KMS-11 (cell line): Measurements from ENCODE around the gene NDUFS6.

Experiments
- H2AFZ ChIP-seq: fragments of 200-600 bp; sonication (generic); 2 replicates; pipeline ENCODE4 v1.6.1; 2016; ENCODE audit warnings: antibody characterized with exemption, mixed run types, low read depth
- H3K27ac ChIP-seq: fragments of 200-600 bp; sonication (generic); 2 replicates; pipeline ENCODE4 v1.6.1; 2016; ENCODE audit warnings: mild to moderate bottlenecking, mixed run types
- H3K27me3 ChIP-seq: fragments of 200-600 bp; sonication (generic); 2 replicates; pipeline ENCODE4 v1.6.1; 2017; ENCODE audit warnings: mild to moderate bottlenecking, low read depth, mixed run types, moderate library complexity; ENCODE audit not compliant: insufficient read depth
- H3K36me3 ChIP-seq: fragments of 200-600 bp; sonication (generic); 2 replicates; pipeline ENCODE4 v1.6.1; 2017; ENCODE audit warnings: mild to moderate bottlenecking, mixed run types; ENCODE audit not compliant: insufficient read depth
- H3K4me1 ChIP-seq: fragments of 200-600 bp; sonication (generic); 2 replicates; pipeline ENCODE4 v1.6.1; 2016; ENCODE audit warnings: mild to moderate bottlenecking, low read depth, mixed run types; ENCODE audit not compliant: poor library complexity, severe bottlenecking
- H3K4me2 ChIP-seq: fragments of 200-600 bp; sonication (generic); 2 replicates; pipeline ENCODE4 v1.7.0; 2016; ENCODE audit warnings: mild to moderate bottlenecking, mixed run types
- H3K4me3 ChIP-seq: fragments of 200-600 bp; sonication (generic); IDR thresholded peaks from 2 replicates; pipeline ENCODE4 v1.6.1; 2017; ENCODE audit warnings: low read depth, low read length, mixed read lengths; ENCODE audit not compliant: insufficient read depth
- H3K79me2 ChIP-seq: fragments of 200-600 bp; sonication (generic); 2 replicates; pipeline ENCODE4 v1.6.1; 2016; ENCODE audit warnings: low read depth, mixed run types; ENCODE audit not compliant: insufficient read depth
- H3K9ac ChIP-seq: fragments of 200-600 bp; sonication (generic); 2 replicates; pipeline ENCODE4 v1.6.1; 2016; ENCODE audit warnings: mild to moderate bottlenecking, mixed run types
- H4K20me1 ChIP-seq: fragments of 200-600 bp; sonication (generic); 2 replicates; pipeline ENCODE4 v1.6.1; 2016; ENCODE audit warnings: mild to moderate bottlenecking, mixed run types; ENCODE audit not compliant: insufficient read depth
- TF ChIP-seq, protein P1 (sequence below): fragments of 200-600 bp; sonication (generic); conservative IDR thresholded peaks from 2 replicates; pipeline ENCODE4 v1.6.1; 2017; ENCODE audit warnings: low read depth, mild to moderate bottlenecking, antibody characterized with exemption, low read length, moderate library complexity, mixed read lengths

Gene NDUFS6

DNA sequence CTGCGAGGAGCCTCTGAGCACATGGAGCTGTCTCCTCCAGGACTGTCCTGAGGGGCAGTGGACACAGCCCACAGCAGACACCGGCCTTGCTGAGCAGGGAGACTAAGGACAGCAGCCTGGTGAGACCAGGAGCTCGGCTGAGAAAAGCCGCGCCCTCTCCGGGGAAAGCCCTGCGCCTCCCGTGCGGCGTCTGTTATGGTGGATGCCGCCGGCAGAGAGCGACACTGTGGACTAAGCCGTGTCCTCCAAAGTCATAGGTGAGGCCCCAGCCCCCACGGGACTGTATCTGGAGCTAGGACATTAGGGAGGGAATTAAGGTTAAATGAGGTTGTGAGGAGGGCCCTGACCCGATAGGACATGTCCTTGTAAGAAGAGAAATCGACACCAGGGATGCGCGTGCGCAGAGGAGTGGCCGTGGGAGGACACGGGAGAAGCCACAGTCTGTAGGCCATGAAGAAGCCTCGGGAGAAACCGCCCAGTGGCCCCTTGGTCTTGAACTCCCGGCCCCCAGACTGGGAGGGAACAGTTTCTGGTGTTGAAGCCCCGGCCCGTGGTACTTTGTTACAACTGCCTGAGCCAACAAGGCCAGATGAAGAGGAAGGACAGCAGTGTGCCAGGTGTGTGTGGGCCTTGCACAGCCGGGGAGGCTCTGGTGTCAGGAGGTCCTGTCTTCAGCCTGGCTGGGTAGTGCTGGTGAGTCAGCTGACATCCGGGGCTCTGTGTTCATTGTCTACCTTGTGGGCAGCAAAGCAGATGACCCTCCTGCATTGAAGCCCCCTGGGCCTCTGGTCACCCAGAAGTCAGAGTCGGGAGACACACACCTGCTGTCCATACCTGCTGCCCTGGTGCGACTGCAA is 23.7 kb upstream of the NDUFS6 start:
- no peak overlapping the region for H3K4me3 ChIP-seq
- TF ChIP-seq, protein P1, sequence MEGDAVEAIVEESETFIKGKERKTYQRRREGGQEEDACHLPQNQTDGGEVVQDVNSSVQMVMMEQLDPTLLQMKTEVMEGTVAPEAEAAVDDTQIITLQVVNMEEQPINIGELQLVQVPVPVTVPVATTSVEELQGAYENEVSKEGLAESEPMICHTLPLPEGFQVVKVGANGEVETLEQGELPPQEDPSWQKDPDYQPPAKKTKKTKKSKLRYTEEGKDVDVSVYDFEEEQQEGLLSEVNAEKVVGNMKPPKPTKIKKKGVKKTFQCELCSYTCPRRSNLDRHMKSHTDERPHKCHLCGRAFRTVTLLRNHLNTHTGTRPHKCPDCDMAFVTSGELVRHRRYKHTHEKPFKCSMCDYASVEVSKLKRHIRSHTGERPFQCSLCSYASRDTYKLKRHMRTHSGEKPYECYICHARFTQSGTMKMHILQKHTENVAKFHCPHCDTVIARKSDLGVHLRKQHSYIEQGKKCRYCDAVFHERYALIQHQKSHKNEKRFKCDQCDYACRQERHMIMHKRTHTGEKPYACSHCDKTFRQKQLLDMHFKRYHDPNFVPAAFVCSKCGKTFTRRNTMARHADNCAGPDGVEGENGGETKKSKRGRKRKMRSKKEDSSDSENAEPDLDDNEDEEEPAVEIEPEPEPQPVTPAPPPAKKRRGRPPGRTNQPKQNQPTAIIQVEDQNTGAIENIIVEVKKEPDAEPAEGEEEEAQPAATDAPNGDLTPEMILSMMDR: no peak
- no peak overlapping the region for H3K9ac ChIP-seq
- H3K79me2 ChIP-seq: no peaks in the 10 kb centered on the region
- H4K20me1 ChIP-seq: no peaks in the 10 kb centered on the region
- H3K4me2 ChIP-seq: no peak overlapping the region
- H3K4me1 ChIP-seq: no peaks in the 10 kb centered on the region
- no peaks in the 10 kb centered on the region for H3K27me3 ChIP-seq
- no peak overlapping the region for H3K27ac ChIP-seq
- H2AFZ ChIP-seq: no peak overlapping the region
- H3K36me3 ChIP-seq: no peaks in the 10 kb centered on the region

DNA sequence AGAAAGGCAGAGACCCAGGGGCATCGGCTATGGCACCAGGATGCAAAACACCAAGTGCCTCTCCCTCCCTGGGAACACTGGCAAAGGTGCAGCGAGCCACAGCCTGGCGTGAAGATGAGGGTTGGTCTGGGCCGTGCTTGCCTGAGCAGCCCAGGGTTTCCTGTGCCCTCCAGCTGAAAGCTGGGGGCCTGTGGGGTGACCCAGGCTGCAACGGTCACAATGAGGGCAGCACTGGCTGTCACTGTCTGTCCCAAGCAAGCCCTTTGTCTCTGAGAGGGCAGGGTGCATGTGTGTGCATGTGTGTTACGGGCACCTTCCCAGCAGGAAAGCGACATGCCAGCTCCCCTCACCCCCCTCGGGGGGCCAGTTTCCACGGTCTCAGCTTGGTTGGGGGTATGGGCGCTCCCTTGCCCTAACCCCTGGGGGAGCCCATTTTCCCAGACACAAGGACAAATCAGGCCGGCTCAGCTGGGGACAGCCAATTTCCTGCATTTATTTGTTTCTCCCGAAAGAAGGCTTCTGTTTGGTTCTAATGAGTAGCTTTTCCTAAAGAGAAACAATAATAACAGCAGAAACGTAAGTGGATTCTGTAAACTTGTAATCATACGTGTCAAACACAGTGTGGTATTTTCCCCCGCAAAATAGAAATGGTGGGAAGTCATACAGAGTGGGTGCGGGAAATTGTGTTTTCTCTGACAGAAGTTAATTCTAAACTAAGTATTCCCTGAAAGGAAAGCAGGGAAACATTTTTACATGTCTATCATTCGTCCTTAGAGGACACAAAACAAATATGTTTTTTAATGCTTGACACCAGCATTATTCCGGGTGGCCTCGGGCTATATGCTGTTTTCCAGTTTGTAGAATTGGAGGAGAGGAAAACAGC is 22.8 kb upstream of the NDUFS6 start:
- no peak overlapping the region for H3K4me3 ChIP-seq
- H3K4me1 ChIP-seq: no peaks in the 10 kb centered on the region
- H2AFZ ChIP-seq: no peak overlapping the region
- no peaks in the 10 kb centered on the region for H4K20me1 ChIP-seq
- no peaks in the 10 kb centered on the region for H3K27me3 ChIP-seq
- H3K36me3 ChIP-seq: no peaks in the 10 kb centered on the region
- no peak overlapping the region for H3K27ac ChIP-seq
- H3K79me2 ChIP-seq: no peaks in the 10 kb centered on the region
- no peak overlapping the region for H3K4me2 ChIP-seq
- H3K9ac ChIP-seq: no peak overlapping the region
- TF ChIP-seq, protein P1: no peak

DNA sequence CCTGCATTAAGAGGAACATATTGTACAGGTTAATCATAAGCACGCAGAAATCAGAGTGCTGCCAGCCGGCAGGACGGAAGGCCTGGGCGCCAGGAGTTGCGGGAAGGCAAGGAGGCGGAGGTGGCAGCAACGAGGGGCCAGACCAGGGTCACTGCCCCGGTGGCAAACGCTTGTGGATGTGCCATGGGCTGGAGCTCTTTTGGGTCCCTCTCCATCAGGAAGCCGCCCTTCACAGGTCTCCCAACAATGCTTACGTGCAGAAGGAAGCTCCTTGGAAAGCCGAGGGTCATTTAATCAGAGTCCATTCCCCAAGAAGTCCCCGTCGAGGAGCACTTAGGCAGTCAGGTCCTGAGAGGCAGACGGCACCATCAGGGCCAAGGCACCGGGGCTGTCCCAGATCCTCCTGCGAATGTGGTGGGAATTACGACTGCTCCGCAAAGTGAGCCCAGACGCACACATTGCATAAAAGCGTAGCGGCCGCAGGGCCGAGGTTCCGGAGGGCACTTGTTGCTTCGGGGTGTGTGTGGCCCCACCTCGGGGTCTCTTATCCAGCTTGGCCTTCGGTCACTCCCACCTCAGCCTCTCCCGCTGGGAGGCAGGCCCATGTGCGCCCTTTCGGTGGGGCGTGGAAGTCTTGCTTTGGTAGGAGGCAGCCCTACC is 22.1 kb upstream of the NDUFS6 start:
- Histone ChIP-seq H3K27me3 (no peaks in the 10 kb centered on the region), H3K36me3 (no peaks in the 10 kb centered on the region), H2AFZ (no peak overlapping the region), H3K9ac (no peak overlapping the region), H3K27ac (no peak overlapping the region), H3K4me2 (no peak overlapping the region), H3K4me1 (no peaks in the 10 kb centered on the region), H3K4me3 (no peak overlapping the region), H3K79me2 (no peaks in the 10 kb centered on the region), H4K20me1 (no peaks in the 10 kb centered on the region)
- TF ChIP-seq, protein P1: no peak

DNA sequence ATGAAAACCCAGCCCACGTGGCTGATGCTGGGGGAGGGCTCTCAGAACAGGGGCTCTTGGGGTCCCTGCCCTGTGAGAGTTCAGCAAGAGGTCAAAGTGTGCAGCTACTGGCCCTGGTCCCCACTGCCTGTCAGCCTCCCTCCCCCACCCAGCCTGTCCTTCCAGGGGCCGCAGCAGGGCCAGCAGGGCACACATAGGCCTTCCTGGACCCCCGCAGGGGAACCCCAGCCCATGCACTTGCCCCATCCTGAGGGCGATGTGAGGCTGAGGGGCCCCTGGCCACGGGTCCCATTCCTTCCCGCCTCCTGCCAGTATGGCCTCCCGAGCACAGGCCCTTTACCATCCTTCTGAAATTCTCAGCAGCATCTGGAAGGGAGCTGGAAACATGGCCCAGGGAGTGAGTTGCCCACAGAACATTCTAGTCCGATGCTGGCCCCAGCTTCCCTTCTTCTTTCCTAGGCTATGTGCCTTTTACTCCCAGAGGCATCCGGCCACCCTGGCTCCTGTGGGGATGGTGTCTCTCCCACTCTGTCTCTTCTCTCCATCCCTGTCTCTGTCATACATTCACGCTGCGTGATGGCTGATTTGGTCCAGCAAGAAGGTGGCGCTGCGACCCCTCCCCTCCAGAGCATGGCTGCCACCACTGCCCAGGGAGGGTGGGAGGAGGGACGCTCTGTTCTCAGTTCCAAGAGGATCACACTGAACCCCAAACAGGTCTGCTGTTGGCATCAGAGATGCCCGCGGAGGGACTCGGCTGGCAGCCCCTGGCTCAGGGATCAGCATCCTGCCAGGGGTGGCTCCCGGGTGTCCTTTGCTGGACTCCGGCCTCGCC is 21.2 kb upstream of the NDUFS6 start:
- H3K9ac ChIP-seq: no peak overlapping the region
- no peak overlapping the region for H3K4me2 ChIP-seq
- H3K36me3 ChIP-seq: no peaks in the 10 kb centered on the region
- no peaks in the 10 kb centered on the region for H3K79me2 ChIP-seq
- no peaks in the 10 kb centered on the region for H3K27me3 ChIP-seq
- no peak overlapping the region for H3K4me3 ChIP-seq
- no peaks in the 10 kb centered on the region for H3K4me1 ChIP-seq
- H3K27ac ChIP-seq: no peak overlapping the region
- no peaks in the 10 kb centered on the region for H4K20me1 ChIP-seq
- TF ChIP-seq, protein P1: no peak
- H2AFZ ChIP-seq: no peak overlapping the region
